Lower lobe of right lung (tissue), 2 donors: ENCODE results near the gene GIT2. TPM values are rescaled to one million over a fixed set of nuclear protein-coding genes. Genes with fewer than 3 reads are reported as not detected.

Source experiments
- ATAC-seq, 2 donors: fragments of 200-7000 bp; cut with Tn5 transposase; one replicate each; pipeline ENCODE4 v1.9.1; 2020 to 2022; ENCODE audit warnings: mild to moderate bottlenecking in 2 of 2, moderate library complexity in 2 of 2
- DNase-seq: peaks from one replicate; pipeline ENCODE4 v3.0.0-alpha.2; 2020
- H3K27ac ChIP-seq: fragments of 200-600 bp; one replicate; pipeline ENCODE4 v1.8.0; 2022
- H3K27me3 ChIP-seq: fragments of 200-600 bp; one replicate; pipeline ENCODE4 v1.8.0; 2022; ENCODE audit warnings: low read depth
- H3K36me3 ChIP-seq: fragments of 200-600 bp; one replicate; pipeline ENCODE4 v1.8.0; 2022; ENCODE audit warnings: mild to moderate bottlenecking
- H3K4me1 ChIP-seq: fragments of 200-600 bp; one replicate; pipeline ENCODE4 v1.8.0; 2022
- H3K4me3 ChIP-seq: fragments of 200-600 bp; one replicate; pipeline ENCODE4 v1.8.0; 2022; ENCODE audit warnings: mild to moderate bottlenecking
- H3K9me3 ChIP-seq: fragments of 200-600 bp; one replicate; pipeline ENCODE4 v1.8.0; 2022
- CTCF ChIP-seq: fragments of 200-600 bp; IDR thresholded peaks from one replicate; pipeline ENCODE4 v1.8.0; 2022; ENCODE audit warnings: antibody characterized with exemption, mild to moderate bottlenecking
- intact Hi-C: fragments of 100-400 bp; cut with DNase I; formaldehyde crosslinking; loops from one replicate; pipeline ENCODE4 v1.11.0; 2022
- total RNA-seq: library from RNA; stranded (reverse); fragmentation: NEBNext Ultra II Directional; extraction: Animal tissue kit (Norgen Biotek cat#: 25700); gene quantifications from one replicate; pipeline ENCODE4 v1.2.1, GENCODE V29; 2021
- donor health status: DM: no; HTN: yes; CAD: no; lungs with severe emphysema.

GIT2 gene
- total RNA-seq, 1 donor from 2014 or later: 62.2 TPM

- H3K27me3 ChIP-seq: no peaks in the 10 kb centered on the region
- H3K4me1 ChIP-seq: no peaks in the 10 kb centered on the region
- H3K27ac ChIP-seq: no peak overlapping the region
- H3K36me3 ChIP-seq: peaks cover 56% of the 10 kb centered on the region
- DNase-seq (no peak), ATAC-seq (no peak)
- intact Hi-C loops: no loop called here
- no peak overlapping the region for H3K4me3 ChIP-seq
- TF ChIP-seq CTCF: no peak
- no peaks in the 10 kb centered on the region for H3K9me3 ChIP-seq
Observed at GRCh38 chr12:109921982-109922381, 74.2 kb downstream of the GIT2 start.

- ATAC-seq (no peak), DNase-seq (no peak)
- Histone ChIP-seq H3K27me3 (no peaks in the 10 kb centered on the region), H3K4me1 (no peaks in the 10 kb centered on the region), H3K4me3 (no peak overlapping the region), H3K9me3 (no peaks in the 10 kb centered on the region), H3K27ac (no peak overlapping the region), H3K36me3 (peaks cover 67% of the 10 kb centered on the region)
- TF ChIP-seq CTCF: no peak
- intact Hi-C loops: no loop called here
Observed at GRCh38 chr12:109920261-109920780, 75.8 kb downstream of the GIT2 start.

- Histone ChIP-seq H3K36me3 (peaks cover 76% of the 10 kb centered on the region), H3K4me3 (no peak overlapping the region), H3K27me3 (no peaks in the 10 kb centered on the region), H3K27ac (no peak overlapping the region), H3K9me3 (no peaks in the 10 kb centered on the region), H3K4me1 (no peaks in the 10 kb centered on the region)
- DNase-seq (no peak), ATAC-seq (no peak)
- no peak for TF ChIP-seq CTCF
- intact Hi-C loops: no loop called here
Observed at GRCh38 chr12:109919456-109919855, 76.7 kb downstream of the GIT2 start.

GRCh38 chr12:109916045-109916444 is 80.1 kb downstream of the GIT2 start:
- TF ChIP-seq CTCF: no peak
- intact Hi-C loops: no loop called here
- no peaks in the 10 kb centered on the region for H3K9me3 ChIP-seq
- H3K4me1 ChIP-seq: no peaks in the 10 kb centered on the region
- ATAC-seq (peak in 1 of 2 donors; percentile 7), DNase-seq (peak; percentile 7)
- H3K4me3 ChIP-seq: no peak overlapping the region
- peaks cover 98% of the 10 kb centered on the region for H3K36me3 ChIP-seq
- no peak overlapping the region for H3K27ac ChIP-seq
- no peaks in the 10 kb centered on the region for H3K27me3 ChIP-seq

- no peak overlapping the region for H3K4me3 ChIP-seq
- no peaks in the 10 kb centered on the region for H3K4me1 ChIP-seq
- peaks cover 97% of the 10 kb centered on the region for H3K36me3 ChIP-seq
- no peak for DNase-seq
- no peaks in the 10 kb centered on the region for H3K27me3 ChIP-seq
- peak in 1 of 2 donors; percentile 22 for ATAC-seq
- intact Hi-C loops: no loop called here
- H3K9me3 ChIP-seq: no peaks in the 10 kb centered on the region
- H3K27ac ChIP-seq: no peak overlapping the region
- no peak for TF ChIP-seq CTCF
Observed at GRCh38 chr12:109915171-109916040, 80.8 kb downstream of the GIT2 start.
